ENCODE data around the gene FAAP24.
"Not testable (repeated sequence)": the region's sequence is repeated elsewhere in the genome, so short reads cannot be mapped to it uniquely, and the experiment has no call there.

The FAAP24 gene

DNA sequence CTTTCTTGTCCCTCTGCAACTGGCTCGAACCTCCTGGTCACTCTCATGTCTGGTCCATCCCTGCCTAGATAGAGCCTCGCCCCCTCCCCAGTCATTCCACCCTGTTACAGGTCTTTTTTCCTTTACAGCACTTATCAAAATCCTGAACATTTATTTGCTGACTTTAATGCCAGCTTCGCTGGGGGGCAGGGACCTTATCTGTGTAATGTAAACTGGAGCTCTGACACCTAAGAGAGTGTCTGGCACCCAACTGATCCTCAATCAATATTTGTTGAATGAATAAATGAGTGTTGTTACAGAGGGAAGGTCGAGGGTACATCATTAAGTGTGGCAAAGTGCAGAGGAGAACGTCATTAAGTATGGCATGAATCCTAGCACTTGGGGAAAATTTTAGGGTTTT lies 16.7 kb downstream of the FAAP24 start:
- TF ChIP-seq, protein P1, sequence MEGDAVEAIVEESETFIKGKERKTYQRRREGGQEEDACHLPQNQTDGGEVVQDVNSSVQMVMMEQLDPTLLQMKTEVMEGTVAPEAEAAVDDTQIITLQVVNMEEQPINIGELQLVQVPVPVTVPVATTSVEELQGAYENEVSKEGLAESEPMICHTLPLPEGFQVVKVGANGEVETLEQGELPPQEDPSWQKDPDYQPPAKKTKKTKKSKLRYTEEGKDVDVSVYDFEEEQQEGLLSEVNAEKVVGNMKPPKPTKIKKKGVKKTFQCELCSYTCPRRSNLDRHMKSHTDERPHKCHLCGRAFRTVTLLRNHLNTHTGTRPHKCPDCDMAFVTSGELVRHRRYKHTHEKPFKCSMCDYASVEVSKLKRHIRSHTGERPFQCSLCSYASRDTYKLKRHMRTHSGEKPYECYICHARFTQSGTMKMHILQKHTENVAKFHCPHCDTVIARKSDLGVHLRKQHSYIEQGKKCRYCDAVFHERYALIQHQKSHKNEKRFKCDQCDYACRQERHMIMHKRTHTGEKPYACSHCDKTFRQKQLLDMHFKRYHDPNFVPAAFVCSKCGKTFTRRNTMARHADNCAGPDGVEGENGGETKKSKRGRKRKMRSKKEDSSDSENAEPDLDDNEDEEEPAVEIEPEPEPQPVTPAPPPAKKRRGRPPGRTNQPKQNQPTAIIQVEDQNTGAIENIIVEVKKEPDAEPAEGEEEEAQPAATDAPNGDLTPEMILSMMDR (IDR thresholded peaks at IDR 0.05; ENCODE audit: low read depth, low read length): no peak
- H3K4me3 ChIP-seq (ENCODE audit: low read depth, low read length): no peak overlapping the region

DNA sequence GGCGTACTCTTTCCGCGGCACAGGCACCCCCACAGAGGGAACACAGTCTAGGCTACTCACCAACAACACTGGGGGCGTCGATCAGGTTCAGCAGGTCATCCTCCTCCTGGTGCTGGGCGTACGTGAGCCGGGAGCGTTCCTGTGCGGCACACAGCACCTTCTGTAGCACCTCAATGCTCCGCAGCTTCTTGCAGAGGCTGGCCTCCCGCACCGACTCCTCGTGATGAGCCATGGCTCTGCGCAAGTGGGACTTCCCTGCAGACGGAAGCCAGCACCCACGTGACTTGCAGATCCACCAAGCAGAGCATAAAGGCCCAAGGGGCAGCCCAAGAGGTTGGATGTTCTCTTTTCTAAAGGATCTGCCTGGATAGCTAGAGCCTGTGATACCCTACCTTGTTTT lies 23.9 kb downstream of the FAAP24 start:
- not testable (repeated sequence) for H3K4me3 ChIP-seq (ENCODE audit: low read depth, low read length)

GRCh38 chr19:32997061-32997464 lies 25.0 kb downstream of the FAAP24 start:
- H3K4me3 ChIP-seq (ENCODE audit: low read depth, low read length): not testable (repeated sequence)

DNA sequence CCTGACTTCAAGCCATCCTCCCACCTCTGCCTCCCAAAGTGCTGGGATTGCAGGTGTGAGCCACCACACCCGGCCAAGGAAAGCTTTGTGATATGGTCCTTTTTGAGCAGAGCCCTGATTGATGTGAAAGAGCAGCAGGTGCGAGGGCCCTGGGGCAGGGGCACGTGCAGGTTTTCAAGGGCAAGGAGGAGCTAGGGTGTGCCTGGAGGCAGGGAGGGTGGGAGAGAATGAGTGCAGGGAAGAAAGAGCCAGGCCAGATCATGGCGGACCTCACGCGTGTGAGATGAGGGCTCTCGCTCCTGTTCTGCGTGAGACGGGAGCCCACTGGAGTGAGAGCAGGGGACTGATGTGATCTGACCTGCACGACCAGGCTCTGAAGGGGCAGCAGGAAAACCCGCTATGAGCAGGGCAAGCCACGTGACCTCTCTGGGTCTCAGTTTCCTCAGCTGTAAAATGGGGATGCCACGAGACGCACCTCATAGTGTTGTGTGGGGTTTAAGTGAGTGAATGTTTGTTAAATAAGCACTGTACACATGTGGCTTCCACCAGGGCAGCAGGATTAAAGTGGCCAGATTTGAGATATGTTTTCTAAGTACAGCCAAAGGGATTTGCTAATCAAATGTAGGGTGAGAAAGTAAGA lies 25.8 kb downstream of the FAAP24 start:
- H3K4me3 ChIP-seq (ENCODE audit: low read depth, low read length): no peak overlapping the region

GRCh38 chr19:32998722-32999121 lies 26.7 kb downstream of the FAAP24 start:
- H3K4me3 ChIP-seq (ENCODE audit: low read depth, low read length): no peak overlapping the region
- TF ChIP-seq, protein P1 (IDR thresholded peaks at IDR 0.05; ENCODE audit: low read depth, low read length): no peak

More for the DNA sequence above, 25.8 kb downstream of the FAAP24 start:
- TF ChIP-seq, protein P1 (IDR thresholded peaks at IDR 0.05; ENCODE audit: low read depth, low read length): no peak

GRCh38 chr19:33000510-33000909 lies 28.5 kb downstream of the FAAP24 start:
- TF ChIP-seq, protein P1 (IDR thresholded peaks at IDR 0.05; ENCODE audit: low read depth, low read length): no peak
- H3K4me3 ChIP-seq (ENCODE audit: low read depth, low read length): no peak overlapping the region

GRCh38 chr19:33000910-33001309 lies 28.9 kb downstream of the FAAP24 start:
- no peak overlapping the region for H3K4me3 ChIP-seq (ENCODE audit: low read depth, low read length)

DNA sequence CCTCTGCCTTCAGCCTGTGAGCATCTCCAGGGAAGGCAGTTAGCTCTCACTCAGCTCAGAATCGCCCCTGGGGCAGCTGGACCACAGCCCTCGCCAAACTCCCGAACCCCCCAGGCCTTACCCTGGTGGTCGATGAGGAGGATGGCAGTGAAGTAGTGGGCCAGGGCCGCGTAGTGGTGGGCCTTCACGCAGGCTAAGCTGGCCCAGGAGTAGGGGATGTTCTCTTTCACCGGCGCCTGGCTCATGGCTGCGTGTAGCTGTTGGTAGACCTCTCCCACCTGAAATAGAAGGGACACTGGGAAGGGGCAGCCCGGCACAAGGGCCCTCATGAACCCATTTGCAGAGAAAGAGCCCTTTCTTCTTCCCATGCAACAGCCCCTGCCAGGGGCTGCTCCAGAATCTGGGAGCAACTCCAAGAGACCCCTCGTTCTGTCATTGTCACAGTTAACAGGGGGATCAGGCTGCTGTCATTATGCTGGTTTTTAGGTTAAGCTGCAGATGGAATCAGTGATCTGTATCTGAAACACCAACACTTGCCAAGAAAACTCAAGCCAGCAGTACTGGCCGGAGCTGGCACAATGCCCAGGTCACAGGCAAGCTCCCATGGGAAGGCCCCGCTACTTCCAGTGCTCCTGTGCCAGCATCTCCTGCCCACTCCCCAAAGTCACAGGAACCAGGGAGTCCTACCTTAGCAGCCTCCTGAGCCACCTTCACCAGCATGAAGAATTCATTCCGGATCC lies 30.3 kb downstream of the FAAP24 start:
- not testable (repeated sequence) for H3K4me3 ChIP-seq (ENCODE audit: low read depth, low read length)

More at GRCh38 chr19:33000910-33001309, 28.9 kb downstream of the FAAP24 start:
- TF ChIP-seq, protein P1 (IDR thresholded peaks at IDR 0.05; ENCODE audit: low read depth, low read length): no peak

- H3K4me3 ChIP-seq (ENCODE audit: low read depth, low read length): not testable (repeated sequence)
These were observed 31.5 kb downstream of the FAAP24 start for GRCh38 chr19:33003424-33004024.

Measured in WI38 (cell line).